HepG2 (cell line): Measurements from ENCODE around the gene LIPH. TPM values are rescaled to one million over a fixed set of nuclear protein-coding genes. Genes with fewer than 3 reads are reported as not detected.
A peak's percentile ranks its signal among the peaks of the same experiment; 100 is the strongest.

Experiments
- ARID2 ChIP-seq: sonication (generic); formaldehyde crosslinking; IDR thresholded peaks from 2 replicates; pipeline ENCODE4 v1.8.1; 2022; ENCODE audit warnings: mild to moderate bottlenecking, missing genetic modification reagents, borderline replicate concordance
- ARNT2 ChIP-seq: sonication (generic); formaldehyde crosslinking; IDR thresholded peaks from 2 replicates; pipeline ENCODE4 v1.8.0; 2022; ENCODE audit warnings: mild to moderate bottlenecking, low read depth, missing genetic modification reagents, moderate library complexity
- ATF7 ChIP-seq, 2 experiments: fragments of 450-650 bp in 1 of 2; sonication (generic) in 1 of 2; formaldehyde crosslinking in 1 of 2; IDR thresholded peaks; 2 replicates each; pipeline versions ENCODE4 v1.4.0 to v1.6.1; 2016 to 2020; ENCODE audit warnings: antibody characterized with exemption in 1 of 2, mild to moderate bottlenecking in 1 of 2, missing genetic modification reagents in 1 of 2
- BRD4 ChIP-seq: sonication (generic); formaldehyde crosslinking; IDR thresholded peaks from 2 replicates; pipeline ENCODE4 v1.4.0; 2020; ENCODE audit warnings: missing genetic modification reagents
- EP300 ChIP-seq, 3 experiments: sonication (generic) in 1 of 3; formaldehyde crosslinking in 1 of 3; IDR thresholded peaks; 2 replicates each; pipeline versions ENCODE4 v1.5.1 to v1.6.1; 2011 to 2020; ENCODE audit warnings: low read depth in 2 of 3, low read length in 2 of 3, borderline replicate concordance in 1 of 3, improper control_type of control experiment in 1 of 3, mild to moderate bottlenecking in 1 of 3, missing genetic modification reagents in 1 of 3, moderate library complexity in 1 of 3
- FOXK2 ChIP-seq: fragments of 450-650 bp; IDR thresholded peaks from 2 replicates; pipeline ENCODE4 v1.6.1; 2016
- GABPB1 ChIP-seq: IDR thresholded peaks from 2 replicates; pipeline ENCODE4 v1.6.1; 2016; ENCODE audit warnings: mild to moderate bottlenecking, missing genetic modification reagents, moderate library complexity, missing compliant biosample characterization
- SRSF1 ChIP-seq: fragments of 200-400 bp; formaldehyde crosslinking; optimal IDR thresholded peaks from 2 replicates; pipeline ENCODE3; 2017; ENCODE audit warnings: mild to moderate bottlenecking, low read depth, low read length, moderate library complexity
- TARDBP ChIP-seq: sonication (generic); formaldehyde crosslinking; IDR thresholded peaks from 2 replicates; pipeline ENCODE4 v1.8.0; 2022; ENCODE audit warnings: mild to moderate bottlenecking, missing genetic modification reagents
- TGIF2 ChIP-seq: IDR thresholded peaks from 2 replicates; pipeline ENCODE4 v1.6.1; 2016; ENCODE audit warnings: control low read depth, missing compliant biosample characterization
- TP53 ChIP-seq: sonication (generic); formaldehyde crosslinking; conservative IDR thresholded peaks from 2 replicates; pipeline ENCODE4 v1.4.0; 2020; ENCODE audit warnings: missing genetic modification reagents
- ZNF432 ChIP-seq: sonication (generic); formaldehyde crosslinking; IDR thresholded peaks from 2 replicates; pipeline ENCODE4 v1.5.0; 2020; ENCODE audit warnings: missing genetic modification reagents, mild to moderate bottlenecking, borderline replicate concordance
- polyA plus RNA-seq, 8 experiments: library from polyadenylated mRNA; depleted of rRNA in 3 of 8; stranded (reverse) in 7 of 8; unstranded in 1 of 8; fragments of >200 nt; fragmentation: Illumina TruSeq in 4 of 8; extraction: Trizol in 4 of 8; gene quantifications; 2 replicates each; pipeline versions ENCODE4 v1.2.1 to v1.2.3, GENCODE V29; 2011 to 2016; ENCODE audit warnings: low read depth in 4 of 8, missing spikeins in 1 of 8, mixed read lengths in 1 of 8; ENCODE audit not compliant: insufficient read depth in 1 of 8
- total RNA-seq, 5 experiments: library from RNA; depleted of rRNA; stranded (reverse); fragments of >200 nt; fragmentation: Illumina TruSeq; extraction: Trizol; gene quantifications; 2 replicates each; pipeline ENCODE4 v1.2.3, GENCODE V29; 2016; ENCODE audit warnings: low read depth in 1 of 5
- TF ChIP-seq, protein P1 (sequence below): sonication (generic); formaldehyde crosslinking; IDR thresholded peaks from 2 replicates; pipeline ENCODE4 v1.4.0; 2020; ENCODE audit warnings: missing genetic modification reagents, borderline replicate concordance
- TF ChIP-seq, protein P2 (sequence below): sonication (generic); formaldehyde crosslinking; IDR thresholded peaks from 2 replicates; pipeline ENCODE4 v1.4.0; 2020; ENCODE audit warnings: missing genetic modification reagents, borderline replicate concordance
- TF ChIP-seq, protein P3 (sequence below): sonication (generic); formaldehyde crosslinking; IDR thresholded peaks from 2 replicates; pipeline ENCODE4 v1.4.0; 2020; ENCODE audit warnings: missing genetic modification reagents
- TF ChIP-seq, protein P4 (sequence below): sonication (generic); formaldehyde crosslinking; IDR thresholded peaks from 2 replicates; pipeline ENCODE4 v1.8.1; 2022; ENCODE audit warnings: low read depth, mild to moderate bottlenecking, missing genetic modification reagents
- TF ChIP-seq, protein P5 (sequence below): sonication (generic); formaldehyde crosslinking; IDR thresholded peaks from 2 replicates; pipeline ENCODE4 v1.8.1; 2023; ENCODE audit warnings: mild to moderate bottlenecking, inconsistent platforms, moderate library complexity, missing genetic modification reagents, borderline replicate concordance

Gene LIPH
- total and polyA plus RNA-seq, 2 of the 13 experiments (the other 11 are each of a cell fraction or from before 2014, with no cell fraction given): 0.09 to 0.34 TPM

DNA sequence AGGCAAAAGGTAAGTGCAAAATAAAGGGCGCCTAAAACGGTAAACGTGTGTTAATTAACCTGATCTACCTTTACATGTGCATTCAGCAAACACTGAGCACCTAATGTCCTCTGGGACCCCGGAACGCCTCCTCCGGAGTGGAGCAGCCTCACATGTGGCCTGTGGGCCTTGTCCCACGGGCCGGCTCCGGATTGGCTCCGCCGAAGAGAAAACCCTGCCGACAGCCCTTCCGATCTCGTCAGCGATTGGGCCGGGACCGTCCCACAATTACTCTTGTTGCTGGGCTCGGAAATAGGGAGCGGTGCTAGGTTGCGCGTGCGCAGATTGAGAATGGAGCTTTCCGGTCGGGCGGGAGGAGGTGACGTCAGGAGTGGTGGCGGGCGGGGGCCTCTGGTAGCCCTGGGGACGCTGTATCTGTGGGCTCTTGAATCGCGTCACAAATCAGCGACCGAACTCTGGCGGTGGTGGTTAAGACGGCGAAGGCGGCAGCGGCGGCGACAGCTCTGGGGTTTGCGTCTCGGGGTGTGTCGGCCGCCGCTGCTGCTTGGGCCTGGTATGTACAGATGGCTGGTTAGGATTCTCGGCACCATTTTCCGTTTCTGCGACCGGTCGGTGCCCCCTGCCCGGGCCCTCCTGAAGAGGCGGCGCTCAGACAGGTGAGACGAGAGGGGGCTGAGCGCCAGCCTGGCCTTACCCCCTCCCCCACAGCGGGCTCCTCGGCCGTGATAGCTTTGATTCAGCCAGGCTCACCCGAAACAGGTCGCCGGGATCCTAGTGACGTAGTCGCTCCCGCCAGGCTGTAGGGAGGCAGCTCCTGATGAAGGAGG, 33.7 kb upstream of the LIPH start, which contains the start of gene SENP2 (continued):
- TF ChIP-seq, protein P1, sequence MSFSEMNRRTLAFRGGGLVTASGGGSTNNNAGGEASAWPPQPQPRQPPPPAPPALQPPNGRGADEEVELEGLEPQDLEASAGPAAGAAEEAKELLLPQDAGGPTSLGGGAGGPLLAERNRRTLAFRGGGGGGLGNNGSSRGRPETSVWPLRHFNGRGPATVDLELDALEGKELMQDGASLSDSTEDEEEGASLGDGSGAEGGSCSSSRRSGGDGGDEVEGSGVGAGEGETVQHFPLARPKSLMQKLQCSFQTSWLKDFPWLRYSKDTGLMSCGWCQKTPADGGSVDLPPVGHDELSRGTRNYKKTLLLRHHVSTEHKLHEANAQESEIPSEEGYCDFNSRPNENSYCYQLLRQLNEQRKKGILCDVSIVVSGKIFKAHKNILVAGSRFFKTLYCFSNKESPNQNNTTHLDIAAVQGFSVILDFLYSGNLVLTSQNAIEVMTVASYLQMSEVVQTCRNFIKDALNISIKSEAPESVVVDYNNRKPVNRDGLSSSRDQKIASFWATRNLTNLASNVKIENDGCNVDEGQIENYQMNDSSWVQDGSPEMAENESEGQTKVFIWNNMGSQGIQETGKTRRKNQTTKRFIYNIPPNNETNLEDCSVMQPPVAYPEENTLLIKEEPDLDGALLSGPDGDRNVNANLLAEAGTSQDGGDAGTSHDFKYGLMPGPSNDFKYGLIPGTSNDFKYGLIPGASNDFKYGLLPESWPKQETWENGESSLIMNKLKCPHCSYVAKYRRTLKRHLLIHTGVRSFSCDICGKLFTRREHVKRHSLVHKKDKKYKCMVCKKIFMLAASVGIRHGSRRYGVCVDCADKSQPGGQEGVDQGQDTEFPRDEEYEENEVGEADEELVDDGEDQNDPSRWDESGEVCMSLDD (CRISPR knock-in tag): peak; percentile 49; the same call in 1 of the 2 replicates
- peak; percentile 35; the same call in 1 of the 2 replicates for TF ChIP-seq TGIF2 (CRISPR knock-in tag)
- peak; percentile 91 for TF ChIP-seq GABPB1
- TF ChIP-seq SRSF1: peak; percentile 76
- peak; percentile 70; the same call in 1 of the 2 replicates for TF ChIP-seq TP53 (CRISPR knock-in tag)
- peak; percentile 83 for TF ChIP-seq FOXK2
- no peak for TF ChIP-seq ZNF432
- TF ChIP-seq, protein P2, sequence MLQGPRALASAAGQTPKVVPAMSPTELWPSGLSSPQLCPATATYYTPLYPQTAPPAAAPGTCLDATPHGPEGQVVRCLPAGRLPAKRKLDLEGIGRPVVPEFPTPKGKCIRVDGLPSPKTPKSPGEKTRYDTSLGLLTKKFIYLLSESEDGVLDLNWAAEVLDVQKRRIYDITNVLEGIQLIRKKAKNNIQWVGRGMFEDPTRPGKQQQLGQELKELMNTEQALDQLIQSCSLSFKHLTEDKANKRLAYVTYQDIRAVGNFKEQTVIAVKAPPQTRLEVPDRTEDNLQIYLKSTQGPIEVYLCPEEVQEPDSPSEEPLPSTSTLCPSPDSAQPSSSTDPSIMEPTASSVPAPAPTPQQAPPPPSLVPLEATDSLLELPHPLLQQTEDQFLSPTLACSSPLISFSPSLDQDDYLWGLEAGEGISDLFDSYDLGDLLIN (CRISPR knock-in tag): peak; percentile 84; the same call in 1 of the 2 replicates
- TF ChIP-seq ARID2: 0 out of 2 replicates have a peak, but pooled peaks have one; percentile 12
- TF ChIP-seq ATF7 (IDR thresholded peaks at IDR 0.05): peak; percentile 92
- peak; percentile 91 for TF ChIP-seq ATF7 (CRISPR knock-in tag; IDR thresholded peaks at IDR 0.05)
- peak; percentile 67; the same call in 1 of the 2 replicates for TF ChIP-seq BRD4 (CRISPR knock-in tag)
- TF ChIP-seq TARDBP: peak; percentile 27; the same call in 1 of the 2 replicates
- TF ChIP-seq, protein P3, sequence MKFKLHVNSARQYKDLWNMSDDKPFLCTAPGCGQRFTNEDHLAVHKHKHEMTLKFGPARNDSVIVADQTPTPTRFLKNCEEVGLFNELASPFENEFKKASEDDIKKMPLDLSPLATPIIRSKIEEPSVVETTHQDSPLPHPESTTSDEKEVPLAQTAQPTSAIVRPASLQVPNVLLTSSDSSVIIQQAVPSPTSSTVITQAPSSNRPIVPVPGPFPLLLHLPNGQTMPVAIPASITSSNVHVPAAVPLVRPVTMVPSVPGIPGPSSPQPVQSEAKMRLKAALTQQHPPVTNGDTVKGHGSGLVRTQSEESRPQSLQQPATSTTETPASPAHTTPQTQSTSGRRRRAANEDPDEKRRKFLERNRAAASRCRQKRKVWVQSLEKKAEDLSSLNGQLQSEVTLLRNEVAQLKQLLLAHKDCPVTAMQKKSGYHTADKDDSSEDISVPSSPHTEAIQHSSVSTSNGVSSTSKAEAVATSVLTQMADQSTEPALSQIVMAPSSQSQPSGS (CRISPR knock-in tag): peak; percentile 92
- TF ChIP-seq, protein P4, sequence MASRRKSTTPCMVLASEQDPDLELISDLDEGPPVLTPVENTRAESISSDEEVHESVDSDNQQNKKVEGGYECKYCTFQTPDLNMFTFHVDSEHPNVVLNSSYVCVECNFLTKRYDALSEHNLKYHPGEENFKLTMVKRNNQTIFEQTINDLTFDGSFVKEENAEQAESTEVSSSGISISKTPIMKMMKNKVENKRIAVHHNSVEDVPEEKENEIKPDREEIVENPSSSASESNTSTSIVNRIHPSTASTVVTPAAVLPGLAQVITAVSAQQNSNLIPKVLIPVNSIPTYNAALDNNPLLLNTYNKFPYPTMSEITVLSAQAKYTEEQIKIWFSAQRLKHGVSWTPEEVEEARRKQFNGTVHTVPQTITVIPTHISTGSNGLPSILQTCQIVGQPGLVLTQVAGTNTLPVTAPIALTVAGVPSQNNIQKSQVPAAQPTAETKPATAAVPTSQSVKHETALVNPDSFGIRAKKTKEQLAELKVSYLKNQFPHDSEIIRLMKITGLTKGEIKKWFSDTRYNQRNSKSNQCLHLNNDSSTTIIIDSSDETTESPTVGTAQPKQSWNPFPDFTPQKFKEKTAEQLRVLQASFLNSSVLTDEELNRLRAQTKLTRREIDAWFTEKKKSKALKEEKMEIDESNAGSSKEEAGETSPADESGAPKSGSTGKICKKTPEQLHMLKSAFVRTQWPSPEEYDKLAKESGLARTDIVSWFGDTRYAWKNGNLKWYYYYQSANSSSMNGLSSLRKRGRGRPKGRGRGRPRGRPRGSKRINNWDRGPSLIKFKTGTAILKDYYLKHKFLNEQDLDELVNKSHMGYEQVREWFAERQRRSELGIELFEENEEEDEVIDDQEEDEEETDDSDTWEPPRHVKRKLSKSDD (CRISPR knock-in tag): peak; percentile 48; the same call in 1 of the 2 replicates
- 0 out of 2 replicates have a peak, but pooled peaks have one; percentile 59 for TF ChIP-seq ARNT2 (CRISPR knock-in tag)
- TF ChIP-seq, protein P5, sequence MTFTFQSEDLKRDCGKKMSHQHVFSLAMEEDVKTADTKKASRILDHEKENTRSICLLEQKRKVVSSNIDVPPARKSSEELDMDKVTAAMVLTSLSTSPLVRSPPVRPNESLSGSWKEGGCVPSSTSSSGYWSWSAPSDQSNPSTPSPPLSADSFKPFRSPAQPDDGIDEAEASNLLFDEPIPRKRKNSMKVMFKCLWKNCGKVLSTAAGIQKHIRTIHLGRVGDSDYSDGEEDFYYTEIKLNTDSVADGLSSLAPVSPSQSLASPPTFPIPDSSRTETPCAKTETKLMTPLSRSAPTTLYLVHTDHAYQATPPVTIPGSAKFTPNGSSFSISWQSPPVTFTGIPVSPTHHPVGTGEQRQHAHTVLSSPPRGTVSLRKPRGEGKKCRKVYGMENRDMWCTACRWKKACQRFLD (CRISPR knock-in tag): 0 out of 2 replicates have a peak, but pooled peaks have one; percentile 16
- peak in 1 of 2 experiments; percentile 56; a peak in 2 of 4 replicates for TF ChIP-seq EP300 (IDR thresholded peaks at IDR 0.05; ENCODE audit: low read depth in 2 of 2, low read length in 2 of 2)
- TF ChIP-seq EP300 (CRISPR knock-in tag; IDR thresholded peaks at IDR 0.05; ENCODE audit: borderline replicate concordance): no peak
